ENCODE data around the gene GANAB.
"Not testable (repeated sequence)": the region's sequence is repeated elsewhere in the genome, so short reads cannot be mapped to it uniquely, and the experiment has no call there.

GANAB gene

GRCh38 chr11:62645946-62646824 lies at the start of gene GANAB:
TSS of gene GANAB (minus strand) at chr11:62646613. CDS start at chr11:62646599, 14 bp downstream.
- DNase-seq (ENCODE audit: low read depth in 2 of 2): peak; percentile 99 to 100

- peak; percentile 37 to 67 for DNase-seq (ENCODE audit: low read depth in 2 of 2)
Observed at GRCh38 chr11:62694455-62695167, 48.2 kb upstream of the GANAB start.

DNA sequence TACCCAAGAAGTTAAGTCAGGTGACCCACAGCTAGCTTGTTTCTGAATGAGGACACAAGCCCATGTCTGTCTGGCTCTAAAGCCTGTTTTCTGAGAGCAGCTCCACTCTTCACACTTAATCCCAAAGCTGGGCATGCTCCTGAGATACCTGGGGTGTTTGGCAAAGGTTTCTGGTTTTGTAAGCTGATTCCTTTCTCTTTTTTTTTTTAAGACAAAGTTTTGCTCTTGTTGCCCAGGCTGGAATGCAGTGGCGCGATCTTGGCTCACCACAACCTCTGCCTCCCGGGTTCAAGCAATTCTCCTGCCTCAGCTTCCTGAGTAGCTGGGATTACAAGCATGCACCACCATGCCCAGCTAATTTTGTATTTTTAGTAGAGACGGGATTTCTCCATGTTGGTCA lies 47.2 kb upstream of the GANAB start:
- not testable (repeated sequence) for DNase-seq (ENCODE audit: low read depth in 2 of 2)

- no peak for DNase-seq (ENCODE audit: low read depth in 2 of 2)
Observed at GRCh38 chr11:62689421-62690183, 43.2 kb upstream of the GANAB start, which contains the start of gene LRRN4CL. TSS of gene LRRN4CL (minus strand) at chr11:62689530. CDS start at chr11:62688508, 1,022 bp downstream.

GRCh38 chr11:62688491-62688890 lies 42.1 kb upstream of the GANAB start:
- DNase-seq (ENCODE audit: low read depth in 2 of 2): no peak

DNA sequence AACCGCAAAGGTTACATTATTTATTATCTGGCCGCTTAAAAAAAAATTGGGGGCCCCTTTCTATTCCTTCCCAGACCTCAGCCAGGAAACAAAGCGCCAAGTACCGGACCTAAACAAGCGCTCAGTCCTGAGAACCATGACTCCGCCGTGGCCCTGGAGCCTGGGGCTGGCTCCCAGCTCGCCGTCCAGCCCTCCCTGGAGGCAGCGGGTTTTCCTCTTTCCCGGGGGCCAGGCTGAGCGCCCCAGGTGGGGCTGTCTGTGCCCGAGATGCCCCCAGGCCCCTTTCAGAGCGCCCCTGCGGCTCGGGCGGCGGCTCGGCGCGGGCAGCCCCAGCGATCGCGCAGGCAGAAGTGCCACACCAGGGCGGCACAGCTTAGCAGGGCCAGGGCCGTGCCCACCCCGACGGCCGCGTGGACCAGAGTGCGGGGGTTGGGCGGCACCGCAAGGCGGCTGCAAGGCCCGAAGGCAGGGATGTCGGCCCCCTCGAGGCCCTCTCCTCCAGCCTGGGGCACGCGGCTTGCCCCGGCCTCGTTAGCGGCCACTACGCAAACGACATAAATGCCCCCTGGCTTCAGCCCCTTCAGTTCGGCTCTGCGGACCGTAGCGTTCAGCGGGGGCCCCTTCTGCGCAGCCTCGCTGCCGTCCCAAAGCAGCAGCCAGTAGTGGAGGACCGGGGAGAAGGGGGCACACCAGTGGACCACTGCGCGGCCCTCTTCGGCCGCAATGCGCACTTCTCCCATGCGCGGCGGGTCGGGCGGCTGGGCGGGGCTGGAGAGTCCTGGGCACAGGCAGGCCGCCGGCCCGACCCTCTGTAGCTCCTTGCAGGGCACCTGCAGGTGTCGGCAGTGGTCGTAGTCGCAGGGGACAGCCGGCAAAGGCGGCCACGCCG lies 41.3 kb upstream of the GANAB start:
- DNase-seq (ENCODE audit: low read depth in 2 of 2): no peak

GRCh38 chr11:62682518-62682917 lies 36.1 kb upstream of the GANAB start:
- no peak for DNase-seq (ENCODE audit: low read depth in 2 of 2)

GRCh38 chr11:62680825-62681240 lies 34.4 kb upstream of the GANAB start:
- DNase-seq (ENCODE audit: low read depth in 2 of 2): no peak

DNA sequence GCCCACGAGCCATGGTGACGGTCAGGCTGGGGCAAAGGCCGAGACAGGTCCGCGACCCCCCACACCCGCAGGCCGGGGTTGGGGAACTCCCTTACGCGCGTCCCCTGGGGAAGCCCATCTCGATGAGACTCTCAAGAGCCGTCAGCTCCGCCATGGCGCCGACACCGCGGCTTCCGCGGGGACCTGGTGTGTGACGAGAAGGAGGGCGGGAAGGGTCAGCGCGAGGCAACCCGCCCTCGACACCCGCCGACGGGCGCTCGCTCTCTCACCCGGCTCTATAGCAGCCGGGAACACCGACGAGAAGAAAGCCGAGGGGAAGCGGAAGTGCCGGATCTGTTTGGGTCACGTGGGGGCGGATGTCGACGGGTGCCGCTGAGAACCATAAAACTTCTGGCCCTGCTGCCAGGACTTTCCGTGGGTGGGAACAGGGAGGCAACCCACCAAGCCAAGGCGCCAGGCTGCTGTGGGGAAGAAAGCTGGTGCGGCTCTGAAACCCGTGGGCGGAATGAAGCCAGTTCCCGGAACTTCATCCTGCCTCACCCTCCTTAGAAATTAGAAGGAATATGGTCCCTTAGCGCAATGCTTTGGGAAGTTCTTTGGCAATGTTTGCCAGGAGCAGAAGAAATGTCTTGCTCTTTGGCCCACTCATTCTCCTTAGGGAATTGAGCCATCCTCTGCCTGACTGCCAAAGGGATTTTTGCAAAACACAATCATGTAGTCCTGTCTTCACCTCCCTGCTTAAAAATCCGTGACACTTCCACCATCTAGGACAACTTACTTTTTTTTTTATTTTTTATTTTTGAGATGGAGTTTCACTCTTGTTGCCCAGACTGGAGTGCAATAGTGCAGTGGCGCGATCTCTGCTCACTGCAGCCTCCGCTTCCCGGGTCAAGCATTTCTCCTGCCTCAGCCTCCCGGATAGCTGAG lies 32.6 kb upstream of the GANAB start, which contains the start of gene UBXN1:
Gene UBXN1, minus strand, starts transcription at position 304 of the 927 bp plus-strand sequence. Its CDS starts 150 bp downstream, at position 154.
- DNase-seq (ENCODE audit: low read depth in 2 of 2): peak; percentile 71 to 86

DNA sequence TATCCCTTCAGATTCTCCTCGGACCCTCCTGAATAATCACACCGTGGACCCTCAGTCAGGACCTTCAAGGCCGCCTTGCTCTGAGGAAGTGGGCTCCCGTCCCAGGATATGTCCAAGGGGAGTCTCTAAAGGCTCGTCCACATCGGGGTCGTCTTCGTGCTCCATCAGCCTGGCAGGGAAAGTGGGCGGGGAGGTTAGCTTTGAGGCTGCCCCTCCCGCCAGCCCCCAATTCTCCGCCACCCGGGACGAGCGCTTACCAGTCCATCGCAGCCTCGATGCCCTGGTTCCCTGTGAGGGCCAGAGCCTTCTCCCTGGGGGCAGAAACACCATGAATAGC lies 32.0 kb upstream of the GANAB start:
- DNase-seq (ENCODE audit: low read depth in 2 of 2): no peak

DNA sequence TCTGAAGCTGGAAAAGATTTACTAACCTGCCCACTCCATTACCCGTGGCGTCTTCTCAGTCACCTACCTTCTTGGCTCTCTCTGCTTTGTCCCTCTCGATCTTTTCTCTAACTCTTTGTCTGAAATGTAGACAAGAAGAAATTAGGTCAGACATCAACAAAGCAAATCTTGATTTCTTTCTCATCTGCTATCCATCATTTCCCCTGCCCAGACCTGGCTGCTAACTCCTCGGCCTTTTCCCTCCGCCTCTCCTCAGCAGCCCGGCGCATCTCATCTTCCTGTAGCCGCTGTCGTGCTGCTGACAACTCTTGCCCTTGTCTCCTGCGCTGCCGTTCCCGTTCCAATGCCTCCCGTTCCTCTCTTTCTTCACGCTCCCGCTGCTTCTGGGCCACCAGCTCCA lies 31.3 kb upstream of the GANAB start:
- DNase-seq (ENCODE audit: low read depth in 2 of 2): no peak

- DNase-seq (ENCODE audit: low read depth in 2 of 2): no peak
Observed at GRCh38 chr11:62677156-62677555, 30.7 kb upstream of the GANAB start.

DNA sequence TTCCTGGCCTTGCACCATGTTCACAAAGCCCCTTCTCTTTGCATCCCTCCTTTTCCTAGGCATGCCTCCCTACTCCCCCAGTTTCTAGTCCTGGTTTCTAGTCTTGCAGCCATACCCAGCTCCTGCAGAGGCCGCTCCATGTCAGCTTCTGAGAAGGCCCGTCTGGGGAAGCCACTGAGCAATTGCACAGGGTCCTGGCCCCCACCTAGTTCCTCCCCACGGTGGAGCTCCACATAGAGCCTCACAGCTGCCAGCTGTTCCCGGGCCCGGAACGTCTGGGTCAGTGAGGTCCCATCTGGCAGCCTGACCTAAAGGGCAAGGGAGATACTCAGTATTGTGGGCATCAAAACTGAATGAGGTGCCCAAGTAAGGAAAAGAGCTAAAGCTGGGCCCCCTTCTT lies 30.3 kb upstream of the GANAB start:
- DNase-seq (ENCODE audit: low read depth in 2 of 2): no peak

- DNase-seq (ENCODE audit: low read depth in 2 of 2): not testable (repeated sequence)
Observed at GRCh38 chr11:62675415-62675814, 29.0 kb upstream of the GANAB start.

DNA sequence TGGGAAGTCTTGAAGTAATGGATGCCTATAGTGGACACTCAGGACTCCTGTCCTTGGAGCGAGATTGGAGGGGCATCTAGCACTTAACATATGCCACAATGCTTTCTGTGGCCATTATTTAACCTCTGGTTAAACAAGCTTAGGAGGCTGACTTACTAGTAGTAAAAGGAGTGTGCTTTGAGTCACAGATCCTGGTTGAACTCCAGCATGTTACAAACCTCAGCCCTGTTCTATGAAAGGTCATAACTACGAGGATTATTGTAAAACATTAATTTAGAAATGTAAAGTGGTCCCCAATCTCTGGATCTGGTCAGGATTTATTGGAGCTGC lies 26.7 kb upstream of the GANAB start:
- DNase-seq (ENCODE audit: low read depth in 2 of 2): no peak

- peak in 1 of 2 experiments; percentile 69 for DNase-seq (ENCODE audit: low read depth in 2 of 2)
Observed at GRCh38 chr11:62671608-62672389, 25.4 kb upstream of the GANAB start, which contains the start of the genes LBHD1 and UQCC3. TSS of gene LBHD1 (minus strand) at chr11:62672267. CDS start at chr11:62670031, 2,236 bp downstream. TSS of gene UQCC3 (plus strand) at chr11:62671673. CDS start at chr11:62671746, 73 bp downstream.

DNA sequence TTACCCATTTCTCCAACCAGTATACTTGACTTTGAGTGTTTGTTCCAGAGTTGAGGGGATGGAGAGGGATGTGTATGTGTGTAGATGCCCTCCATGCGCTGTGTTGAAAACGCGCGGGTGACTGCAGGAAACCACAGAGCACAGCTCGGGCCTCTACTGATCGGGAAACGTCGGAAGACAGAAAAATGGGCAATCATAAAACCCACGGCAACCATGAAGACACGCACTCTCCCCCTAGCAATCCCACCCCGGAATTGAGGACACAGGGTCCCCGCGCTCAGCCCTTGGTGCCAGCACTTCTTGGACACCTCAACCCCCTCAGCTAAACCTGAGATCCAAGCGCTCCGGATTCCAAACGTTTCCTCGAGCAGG lies 24.8 kb upstream of the GANAB start:
- DNase-seq (ENCODE audit: low read depth in 2 of 2): no peak

DNA sequence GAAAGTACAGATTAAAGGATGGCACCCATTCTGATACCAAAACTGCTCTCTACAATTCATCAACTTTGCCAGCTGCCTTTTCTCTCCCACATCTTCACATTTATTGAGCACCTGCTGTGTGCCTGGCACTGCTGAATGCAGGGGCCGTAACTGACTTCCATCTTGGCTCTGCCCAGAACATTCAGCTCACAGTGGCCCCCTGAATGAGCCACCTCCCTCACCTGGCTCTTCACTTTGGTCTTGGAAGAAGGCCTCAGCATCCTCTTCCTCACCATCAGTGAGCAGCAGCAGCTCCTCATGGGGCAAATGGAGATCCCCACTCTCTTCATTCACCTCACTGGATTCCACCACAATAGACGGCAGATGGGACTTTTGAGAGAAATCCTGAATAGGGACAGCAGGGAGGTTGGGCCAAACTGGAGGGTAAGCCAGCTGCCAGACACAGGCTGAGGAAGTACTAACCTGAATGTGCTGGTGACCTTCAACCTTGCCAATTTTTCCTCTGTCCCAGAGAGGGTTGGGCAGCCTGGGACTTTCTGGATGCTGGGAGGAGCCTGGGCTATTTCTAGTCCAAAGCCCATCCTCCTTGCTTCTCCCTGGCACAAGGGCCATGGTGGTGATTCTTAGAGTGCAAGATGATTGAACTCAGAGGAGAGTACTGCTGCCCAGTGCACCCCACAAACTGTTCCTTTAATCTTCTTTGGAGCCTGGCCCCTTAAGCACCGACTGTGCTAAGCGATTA lies 23.2 kb upstream of the GANAB start:
- no peak for DNase-seq (ENCODE audit: low read depth in 2 of 2)

All from stimulated activated CD4-positive, alpha-beta T cell treated with anti-CD3 and anti-CD28 coated beads, Interleukin-12 subunit alpha, Interleukin-12 subunit beta, amount 100 ng/mL, for 24 hours (primary cell).